Right lung (tissue), 10 donors: Measurements from ENCODE around the gene PPP4R1. TPM values are rescaled to one million over a fixed set of nuclear protein-coding genes. Genes with fewer than 3 reads are reported as not detected.
"Not testable (repeated sequence)": the region's sequence is repeated elsewhere in the genome, so short reads cannot be mapped to it uniquely, and the experiment has no call there.

ENCODE experiments used
- DNase-seq, 2 donors: peaks; one replicate each; pipeline ENCODE4 v3.0.0-alpha.2; 2013
- long read RNA-seq, 8 donors: transcript quantifications; one replicate each; lab custom pipeline, GENCODE V29; 2026
- polyA plus RNA-seq, 5 donors: library from polyadenylated mRNA; unstranded; fragments of 120-200 nt; gene quantifications; one replicate each; pipeline versions ENCODE4 v1.2.1 to v1.2.3, GENCODE V29; 2013; ENCODE audit warnings: inconsistent platforms in 1 of 5, low replicate concordance in 1 of 5; ENCODE audit not compliant: insufficient read length in 5 of 5, insufficient read depth in 1 of 5

Gene PPP4R1, protein sequence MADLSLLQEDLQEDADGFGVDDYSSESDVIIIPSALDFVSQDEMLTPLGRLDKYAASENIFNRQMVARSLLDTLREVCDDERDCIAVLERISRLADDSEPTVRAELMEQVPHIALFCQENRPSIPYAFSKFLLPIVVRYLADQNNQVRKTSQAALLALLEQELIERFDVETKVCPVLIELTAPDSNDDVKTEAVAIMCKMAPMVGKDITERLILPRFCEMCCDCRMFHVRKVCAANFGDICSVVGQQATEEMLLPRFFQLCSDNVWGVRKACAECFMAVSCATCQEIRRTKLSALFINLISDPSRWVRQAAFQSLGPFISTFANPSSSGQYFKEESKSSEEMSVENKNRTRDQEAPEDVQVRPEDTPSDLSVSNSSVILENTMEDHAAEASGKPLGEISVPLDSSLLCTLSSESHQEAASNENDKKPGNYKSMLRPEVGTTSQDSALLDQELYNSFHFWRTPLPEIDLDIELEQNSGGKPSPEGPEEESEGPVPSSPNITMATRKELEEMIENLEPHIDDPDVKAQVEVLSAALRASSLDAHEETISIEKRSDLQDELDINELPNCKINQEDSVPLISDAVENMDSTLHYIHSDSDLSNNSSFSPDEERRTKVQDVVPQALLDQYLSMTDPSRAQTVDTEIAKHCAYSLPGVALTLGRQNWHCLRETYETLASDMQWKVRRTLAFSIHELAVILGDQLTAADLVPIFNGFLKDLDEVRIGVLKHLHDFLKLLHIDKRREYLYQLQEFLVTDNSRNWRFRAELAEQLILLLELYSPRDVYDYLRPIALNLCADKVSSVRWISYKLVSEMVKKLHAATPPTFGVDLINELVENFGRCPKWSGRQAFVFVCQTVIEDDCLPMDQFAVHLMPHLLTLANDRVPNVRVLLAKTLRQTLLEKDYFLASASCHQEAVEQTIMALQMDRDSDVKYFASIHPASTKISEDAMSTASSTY
- 100 to 1,000 TPM in 4 of 5 donors, 10 to 100 TPM in 1; 83.9 to 118 (median 107) TPM for polyA plus RNA-seq
- long read RNA-seq, donor 1, transcript PPP4R1-202 (20 exons, 3,885 nt): major isoform, 8 of 16 reads
- long read RNA-seq, donor 1, transcript PPP4R1-203 (20 exons, 3,925 nt): minor isoform, 7 of 16 reads
- long read RNA-seq, donor 1, partial matches to known transcripts: 0 of 16 reads
- long read RNA-seq, donor 1, other reads (novel, unspliced or antisense): 0 of 16 reads
- long read RNA-seq, donor 2, partial matches to known transcripts: 5 of 10 reads
- long read RNA-seq, donor 2, other reads (novel, unspliced or antisense): 0 of 10 reads
- long read RNA-seq, donor 3, partial matches to known transcripts: 0 of 3 reads
- long read RNA-seq, donor 3, other reads (novel, unspliced or antisense): 0 of 3 reads
- long read RNA-seq, donor 4, partial matches to known transcripts: 0 of 7 reads
- long read RNA-seq, donor 4, other reads (novel, unspliced or antisense): 0 of 7 reads
- long read RNA-seq, donor 5, transcript PPP4R1-203 (20 exons, 3,925 nt): major isoform, 5 of 27 reads
- long read RNA-seq, donor 5, partial matches to known transcripts: 10 of 27 reads
- long read RNA-seq, donor 5, other reads (novel, unspliced or antisense): 0 of 27 reads
- long read RNA-seq, donor 6, partial matches to known transcripts: 5 of 14 reads
- long read RNA-seq, donor 6, other reads (novel, unspliced or antisense): 0 of 14 reads
- long read RNA-seq, donor 7, partial matches to known transcripts: 6 of 11 reads
- long read RNA-seq, donor 7, other reads (novel, unspliced or antisense): 0 of 11 reads
- long read RNA-seq, donor 8: 0 reads

DNA sequence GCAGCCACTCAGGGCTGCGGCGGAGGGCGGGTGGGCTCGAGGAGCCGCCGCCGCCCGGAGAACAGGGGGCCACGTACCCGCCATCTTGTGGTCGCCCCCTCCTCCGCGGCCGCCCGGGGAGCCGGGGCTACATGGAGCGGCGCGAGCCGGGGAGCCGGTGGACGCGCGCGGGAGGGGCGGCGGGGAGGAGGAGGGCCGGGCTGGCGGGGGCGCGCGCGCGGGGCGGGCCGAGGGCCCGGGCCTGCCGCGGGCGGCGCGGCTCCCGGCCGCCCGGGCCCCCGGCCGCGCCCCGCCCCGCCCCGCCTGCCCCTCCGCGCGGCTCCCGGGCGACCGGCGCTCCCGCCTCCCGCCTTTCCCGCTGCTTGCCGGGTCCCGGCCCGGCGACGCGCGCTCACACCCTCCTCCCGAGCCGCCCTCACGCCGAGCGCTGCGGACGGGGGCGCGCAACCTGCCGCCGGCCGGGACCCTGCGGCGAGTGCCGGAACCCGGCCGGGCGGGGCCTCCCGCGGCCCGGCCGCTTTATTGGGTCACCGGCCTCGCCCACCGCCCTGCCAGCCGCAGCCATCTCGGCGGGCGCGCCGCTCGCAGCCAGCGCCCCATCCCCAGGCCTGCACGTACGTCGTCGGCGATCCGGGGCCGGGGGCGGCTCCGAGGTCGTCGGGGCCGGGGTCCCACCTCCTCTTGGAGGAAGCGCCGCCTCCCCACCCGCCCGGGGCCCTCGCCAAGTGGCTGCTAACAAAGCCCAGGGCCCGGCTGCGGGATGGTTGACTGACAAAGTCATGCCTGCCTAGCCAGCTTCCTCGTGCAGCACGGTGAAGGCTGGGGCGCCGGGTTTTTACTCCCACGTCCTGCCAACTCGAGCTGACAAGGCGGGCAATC is at the start of gene PPP4R1:
Gene PPP4R1 (minus strand): TSS at position 159 of the 879 bp plus-strand sequence. CDS start 75 bp downstream, at position 84.
- peak; percentile 63 to 77 for DNase-seq

DNA sequence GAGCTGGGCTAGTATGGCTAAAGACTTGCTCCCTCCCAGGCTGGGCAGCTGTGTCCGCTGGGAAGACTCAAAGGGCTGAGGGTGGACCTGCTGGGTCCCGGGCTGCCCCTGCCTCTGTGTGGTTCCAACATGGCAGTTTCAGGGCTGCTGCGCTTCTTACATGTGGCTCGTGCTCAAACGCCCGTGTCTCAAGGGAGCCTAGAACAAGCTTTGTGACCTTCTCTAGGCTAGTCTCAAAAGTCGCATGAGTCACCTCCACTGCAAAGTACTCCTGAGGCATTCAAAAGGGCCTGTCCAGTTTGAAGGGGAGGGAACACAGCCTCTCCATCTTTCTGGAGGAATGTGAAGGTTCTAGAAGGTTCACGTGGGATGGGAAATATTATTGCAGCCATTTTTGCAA is 49.0 kb upstream of the PPP4R1 start:
- DNase-seq: no peak

- DNase-seq: no peak
These were observed 47.2 kb upstream of the PPP4R1 start for GRCh38 chr18:9661564-9661963.

- no peak for DNase-seq
These were observed 45.4 kb upstream of the PPP4R1 start for GRCh38 chr18:9659499-9660375.

GRCh38 chr18:9658087-9658641 is 43.8 kb upstream of the PPP4R1 start:
- DNase-seq: no peak

- DNase-seq: no peak
These were observed 40.9 kb upstream of the PPP4R1 start for GRCh38 chr18:9655232-9655767.

- DNase-seq: no peak
These were observed 39.0 kb upstream of the PPP4R1 start for GRCh38 chr18:9653390-9653789.

DNA sequence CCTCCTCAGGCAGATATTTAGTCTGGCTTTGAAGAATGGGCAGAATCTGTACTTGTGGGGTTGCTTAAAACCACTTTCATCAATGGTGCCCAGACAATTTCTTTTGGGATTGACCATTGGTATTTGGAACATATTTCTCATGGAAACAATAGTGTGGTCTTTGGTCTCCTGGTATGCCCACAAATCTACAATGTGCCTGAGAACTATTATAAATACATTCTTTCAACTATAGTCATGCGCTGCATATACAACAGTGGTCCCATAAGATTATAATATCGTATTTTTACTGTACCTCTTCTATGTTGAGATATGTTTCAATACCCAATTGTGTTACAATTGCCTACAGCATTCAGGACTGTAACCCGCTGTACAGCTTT is 34.8 kb upstream of the PPP4R1 start:
- no peak for DNase-seq

DNA sequence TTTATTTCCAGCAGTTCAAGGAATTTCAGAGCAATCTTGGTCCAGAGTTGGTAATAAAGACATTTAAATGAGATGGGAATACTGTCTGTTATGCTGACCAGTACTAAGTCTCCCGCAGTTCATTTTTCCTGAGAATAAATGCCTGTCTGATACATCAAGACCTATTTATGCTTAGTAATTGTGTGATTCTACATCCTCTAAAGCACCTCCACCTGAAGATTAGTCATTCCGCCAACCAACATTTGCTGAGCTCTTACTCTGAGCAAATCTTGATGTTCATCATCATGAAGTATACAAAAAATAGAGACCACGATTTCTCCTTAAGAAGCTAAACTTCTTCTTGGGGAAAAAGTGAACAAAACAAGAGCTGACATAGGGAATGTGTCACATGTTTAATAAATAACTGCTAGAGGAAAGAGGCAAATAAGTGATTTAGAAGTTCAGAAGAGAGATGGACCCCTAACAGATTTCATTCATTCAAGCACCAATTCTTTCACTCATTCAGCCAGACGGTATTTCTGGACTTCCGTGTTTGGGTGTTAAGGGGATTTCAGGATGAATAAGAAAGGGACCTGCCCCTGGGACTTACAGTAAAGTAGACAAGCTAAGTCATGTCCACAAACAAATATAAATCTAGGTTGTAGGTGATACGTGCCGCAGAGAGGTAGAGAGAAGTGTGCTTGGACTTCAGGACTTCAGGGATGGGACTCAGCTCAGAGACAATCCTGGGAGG is 34.2 kb upstream of the PPP4R1 start:
- no peak for DNase-seq

- no peak for DNase-seq
These were observed 33.4 kb upstream of the PPP4R1 start for GRCh38 chr18:9647496-9648323.

- peak; percentile 81 to 88 for DNase-seq
These were observed 29.2 kb upstream of the PPP4R1 start for GRCh38 chr18:9643549-9643948.

GRCh38 chr18:9642799-9643462 is 28.6 kb upstream of the PPP4R1 start:
- no peak for DNase-seq

- not testable (repeated sequence) for DNase-seq
These were observed 26.7 kb upstream of the PPP4R1 start for GRCh38 chr18:9641081-9641480.

GRCh38 chr18:9638886-9639285 is 24.5 kb upstream of the PPP4R1 start:
- DNase-seq: no peak

GRCh38 chr18:9637036-9637767 is 22.8 kb upstream of the PPP4R1 start:
- DNase-seq: no peak
